Measurements from ENCODE around the gene RELL2.

Gene RELL2

GRCh38 chr5:141623186-141623585 lies 13.6 kb upstream of the RELL2 start:
- no peak for DNase-seq

- DNase-seq, result no peak
These were observed 13.2 kb upstream of the RELL2 start for GRCh38 chr5:141623611-141624010.

GRCh38 chr5:141628175-141628788 lies 8.5 kb upstream of the RELL2 start:
- DNase-seq, result no peak

GRCh38 chr5:141630570-141631140 lies 6.1 kb upstream of the RELL2 start:
- DNase-seq, result no peak

- no peak for DNase-seq
These were observed 4.1 kb upstream of the RELL2 start for GRCh38 chr5:141632650-141633049.

GRCh38 chr5:141633871-141634561 lies 2.8 kb upstream of the RELL2 start:
- DNase-seq, result no peak

- DNase-seq, result no peak
These were observed 2.1 kb upstream of the RELL2 start for GRCh38 chr5:141634720-141635119.

- DNase-seq, result no peak
These were observed 1.2 kb upstream of the RELL2 start for GRCh38 chr5:141635646-141636045.

- DNase-seq, result no peak
These were observed 738 bp upstream of the RELL2 start for GRCh38 chr5:141636106-141636412.

GRCh38 chr5:141637123-141637766 lies 448 bp downstream of the RELL2 start:
- DNase-seq, result peak; percentile 39

- no peak for DNase-seq
These were observed 1.1 kb downstream of the RELL2 start for GRCh38 chr5:141637767-141638419.

- DNase-seq, result no peak
These were observed 2.0 kb downstream of the RELL2 start for GRCh38 chr5:141638771-141639170.

GRCh38 chr5:141639357-141640050 lies 2.7 kb downstream of the RELL2 start:
- DNase-seq, result no peak

GRCh38 chr5:141640051-141640415 lies 3.2 kb downstream of the RELL2 start:
- DNase-seq, result no peak

GRCh38 chr5:141640698-141641097 lies 3.9 kb downstream of the RELL2 start:
- DNase-seq, result no peak

GRCh38 chr5:141641634-141642267 lies 5.0 kb downstream of the RELL2 start:
- DNase-seq, result no peak

GRCh38 chr5:141646026-141646425 lies 9.2 kb downstream of the RELL2 start:
- DNase-seq, result no peak

GRCh38 chr5:141647242-141647641 lies 10.4 kb downstream of the RELL2 start:
- DNase-seq, result no peak

GRCh38 chr5:141647851-141648250 lies 11.1 kb downstream of the RELL2 start:
- no peak for DNase-seq

GRCh38 chr5:141649056-141649688 lies 12.4 kb downstream of the RELL2 start:
- no peak for DNase-seq

- DNase-seq, result no peak
These were observed 13.2 kb downstream of the RELL2 start for GRCh38 chr5:141649972-141650371.

All from NCI-H774 (cell line).